IPS DF 19.7 (cell line): ENCODE results near the gene SPATA31C1.
"Not testable (repeated sequence)": the region's sequence is repeated elsewhere in the genome, so short reads cannot be mapped to it uniquely, and the experiment has no call there.

Experiments
- DNase-seq: peaks from one replicate; pipeline ENCODE4 v3.0.0-alpha.2; 2013; ENCODE audit warnings: low read depth, low spot score

The SPATA31C1 gene

GRCh38 chr9:87937918-87938317 is 20.2 kb downstream of the SPATA31C1 start:
- not testable (repeated sequence) for DNase-seq

- not testable (repeated sequence) for DNase-seq
Observed at GRCh38 chr9:87938336-87938735, 20.6 kb downstream of the SPATA31C1 start.

DNA sequence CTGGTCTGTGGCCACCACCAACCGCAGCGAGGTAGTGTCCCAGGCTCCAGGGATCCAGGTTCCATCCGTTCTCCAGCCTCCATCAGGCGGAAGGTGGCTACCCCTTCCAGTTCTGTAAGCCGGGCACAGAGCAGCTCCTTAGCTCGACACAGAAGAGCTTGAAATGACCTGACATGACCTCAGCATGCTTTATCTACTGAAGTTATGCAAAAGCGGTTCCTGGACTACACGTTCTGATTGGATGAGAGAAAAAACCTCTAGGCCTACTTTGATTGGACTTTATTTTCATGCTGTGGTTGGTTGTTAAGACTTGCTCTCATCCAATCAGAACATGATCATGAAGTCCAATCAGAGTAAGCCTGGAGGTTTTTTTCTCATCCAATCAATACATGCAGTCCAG is 21.3 kb downstream of the SPATA31C1 start:
- not testable (repeated sequence) for DNase-seq

- no peak for DNase-seq
Observed at GRCh38 chr9:87944096-87944495, 26.3 kb downstream of the SPATA31C1 start.

- no peak for DNase-seq
Observed at GRCh38 chr9:87944682-87945081, 26.9 kb downstream of the SPATA31C1 start.

DNA sequence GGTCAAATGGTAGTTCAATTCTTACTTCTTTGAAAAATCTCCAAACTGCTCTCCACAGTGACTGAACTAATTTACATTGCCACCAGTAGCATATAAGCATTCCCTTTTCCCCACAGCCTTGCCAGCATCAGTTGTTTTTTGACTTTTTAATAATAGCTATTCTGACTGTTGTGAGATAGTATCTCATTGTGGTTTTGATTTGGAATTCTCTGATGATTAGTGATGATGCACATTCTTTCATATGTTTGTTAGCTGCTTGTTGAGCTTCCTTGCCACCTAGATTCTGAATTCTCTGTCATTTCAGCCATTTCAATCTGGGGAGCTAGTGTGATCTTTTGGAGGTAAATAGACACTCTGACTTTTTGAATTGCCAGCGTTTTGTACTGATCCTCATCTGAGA is 32.5 kb downstream of the SPATA31C1 start:
- no peak for DNase-seq

DNA sequence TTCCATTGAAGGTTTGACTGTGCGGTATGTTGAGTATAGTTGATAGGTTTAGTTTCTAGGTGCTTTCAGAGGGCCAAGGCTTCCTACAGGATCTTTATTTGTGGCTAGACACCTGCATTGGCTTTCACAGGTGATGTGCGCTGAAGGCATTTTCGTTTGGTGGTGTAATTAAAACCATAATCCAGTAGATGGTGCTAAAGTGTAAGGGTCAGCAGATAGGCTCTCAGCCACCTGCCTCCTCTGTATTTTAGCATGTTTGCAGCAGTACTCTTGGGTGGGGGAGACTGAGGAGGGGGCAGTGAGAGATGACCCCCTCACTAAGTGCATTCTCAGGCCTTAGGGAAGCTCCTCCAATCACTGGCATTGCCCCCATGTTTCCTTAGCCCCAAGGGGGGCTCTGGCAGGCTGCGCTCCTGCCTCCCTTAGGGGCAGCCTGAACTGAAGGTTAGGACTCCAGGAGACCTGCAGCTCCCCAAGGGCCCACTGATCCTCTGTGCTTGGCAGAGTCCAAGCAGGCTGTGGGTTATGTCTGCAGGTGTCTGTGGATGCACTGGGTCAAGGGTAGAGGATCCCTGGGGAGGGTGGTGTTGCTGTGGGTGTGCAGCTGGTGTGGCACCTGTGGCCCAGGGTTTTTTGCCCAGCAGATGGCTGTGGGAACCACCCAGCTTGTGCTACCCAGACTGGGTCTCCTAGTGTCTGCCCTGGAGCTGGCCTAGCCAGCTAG is 33.2 kb downstream of the SPATA31C1 start:
- no peak for DNase-seq

- no peak for DNase-seq
Observed at GRCh38 chr9:87954230-87954629, 36.5 kb downstream of the SPATA31C1 start.

GRCh38 chr9:87957839-87958238 is 40.1 kb downstream of the SPATA31C1 start:
- no peak for DNase-seq

DNA sequence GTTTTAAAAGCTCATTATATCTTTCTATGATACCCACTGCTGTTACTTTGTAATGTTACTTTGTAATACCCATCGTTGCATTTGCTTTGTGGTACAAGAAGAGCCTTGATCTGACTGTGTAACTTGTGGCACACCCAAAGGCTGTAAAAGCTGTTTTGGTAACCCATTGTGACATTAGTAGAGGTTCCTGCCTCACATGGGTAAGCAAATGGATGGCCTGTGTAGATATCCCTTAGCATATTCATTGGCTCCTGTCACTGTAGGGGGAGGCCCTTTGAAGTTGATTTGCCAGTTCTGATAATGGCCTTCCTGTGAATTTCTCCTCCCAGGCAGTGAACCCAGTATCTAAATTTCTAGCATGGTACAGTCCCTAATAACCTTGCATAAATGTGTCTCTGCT is 40.8 kb downstream of the SPATA31C1 start:
- DNase-seq, result no peak

DNA sequence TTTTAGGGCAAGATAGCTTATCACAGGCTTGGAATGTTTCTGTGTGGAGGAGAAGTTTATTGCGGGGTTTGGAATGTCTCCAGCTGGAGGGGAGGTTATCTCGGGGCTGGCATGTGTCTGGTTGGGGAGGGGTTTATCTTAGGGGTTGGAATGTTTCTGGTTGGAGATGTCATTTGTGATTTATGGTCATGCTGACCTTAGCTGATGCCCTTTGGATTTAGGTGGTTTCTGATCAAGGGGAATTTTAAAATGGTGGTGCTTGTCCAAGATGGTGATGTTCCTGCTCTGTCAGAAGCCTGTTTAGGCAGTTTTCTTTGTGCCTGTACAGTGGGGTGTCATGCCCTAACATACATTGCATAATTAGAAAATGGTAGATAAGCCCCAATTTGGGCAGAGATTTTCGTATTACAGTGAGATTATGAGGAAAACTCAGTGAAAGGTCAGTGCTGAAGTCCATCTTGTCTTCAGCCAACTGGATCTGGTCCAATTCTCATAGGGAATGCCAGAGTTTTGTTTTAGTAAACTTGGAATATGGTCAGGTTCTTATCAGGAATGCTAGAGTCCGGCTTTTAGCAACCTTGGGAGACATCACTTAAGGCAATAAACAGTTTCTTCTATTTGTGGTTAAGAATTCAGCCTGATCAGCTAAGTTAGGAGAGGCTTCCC is 42.3 kb downstream of the SPATA31C1 start:
- DNase-seq, result no peak

DNA sequence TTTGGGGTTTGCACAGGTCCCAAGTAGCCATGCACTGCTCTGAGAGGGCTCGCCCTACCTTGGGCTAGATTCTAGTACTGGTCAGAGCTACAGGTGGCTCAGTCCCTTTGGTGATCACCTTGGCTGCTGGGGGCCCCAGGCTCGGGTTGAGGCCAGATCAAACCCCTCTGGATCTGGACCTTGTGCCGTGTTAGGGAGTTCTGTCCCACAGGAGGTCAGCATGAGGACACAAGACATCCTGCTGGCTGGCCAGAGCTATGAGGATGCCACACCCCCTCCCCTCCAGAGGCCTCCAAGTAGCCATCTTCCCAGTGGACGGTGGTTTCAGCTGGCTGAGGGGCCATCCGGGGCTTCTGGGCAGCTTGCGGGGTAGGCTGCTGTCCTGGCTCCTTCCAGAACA is 46.0 kb downstream of the SPATA31C1 start:
- DNase-seq, result no peak

- DNase-seq, result no peak
Observed at GRCh38 chr9:87964826-87965225, 47.1 kb downstream of the SPATA31C1 start.

DNA sequence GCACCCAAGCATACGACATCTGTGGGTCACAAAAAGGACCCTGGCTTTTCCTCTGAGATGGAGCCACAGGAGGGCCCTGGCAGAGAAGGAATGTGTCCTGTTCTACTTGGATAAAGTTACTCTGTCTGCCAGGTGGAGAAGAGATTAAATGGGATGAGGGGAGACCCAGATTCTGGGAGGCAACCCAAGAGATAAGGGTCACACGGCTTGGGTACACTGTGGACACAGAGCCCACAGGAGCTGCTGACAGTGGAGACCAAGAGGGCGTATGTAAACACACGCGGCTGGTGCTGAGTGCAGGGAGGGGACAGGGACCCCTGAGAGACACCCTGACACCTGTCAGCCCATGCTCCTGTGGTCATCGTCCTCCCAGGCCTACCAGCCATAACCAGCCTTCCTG is 50.4 kb downstream of the SPATA31C1 start:
- no peak for DNase-seq

DNA sequence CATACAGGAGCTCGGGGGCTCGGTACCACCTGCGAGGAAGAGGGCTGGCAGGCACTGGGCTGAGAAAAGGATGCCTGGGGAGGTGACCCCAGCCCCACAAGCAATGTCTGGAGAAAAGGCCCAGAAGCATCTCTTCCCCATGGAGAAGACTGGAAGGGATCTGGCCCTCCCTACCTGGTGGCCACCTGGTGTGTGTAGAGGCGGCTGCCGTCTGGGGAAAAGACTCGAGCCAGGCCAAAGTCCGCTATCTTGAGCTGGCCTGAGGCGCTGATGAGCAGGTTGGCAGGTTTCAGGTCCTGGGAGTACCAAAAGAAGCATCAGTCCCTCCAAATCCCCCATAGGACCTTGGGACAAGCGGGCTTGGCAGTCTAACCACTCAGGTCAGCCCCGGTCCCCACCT is 52.8 kb downstream of the SPATA31C1 start:
- DNase-seq, result no peak

GRCh38 chr9:87973122-87973521 is 55.4 kb downstream of the SPATA31C1 start:
- DNase-seq, result no peak
